ENCODE data around the gene PURA. TPM values are rescaled to one million over a fixed set of nuclear protein-coding genes. Genes with fewer than 3 reads are reported as not detected.

PURA gene
- total and polyA plus RNA-seq, 4 donors = 2.8 to 14.7 (median 5.6) TPM

GRCh38 chr5:140090251-140090650 lies 23.7 kb upstream of the PURA start:
- DNase-seq (ENCODE audit: low spot score) = no peak
- no peaks in the 10 kb centered on the region for H3K36me3 ChIP-seq (ENCODE audit: control insufficient read depth in 4 of 4, insufficient read depth in 3 of 4, low read depth in 1 of 4, low read length in 3 of 4)
- peaks cover 0 to 9% (median 2%) of the 10 kb centered on the region in 4 donors for H3K9me3 ChIP-seq (ENCODE audit: control insufficient read depth in 4 of 4, low read length in 3 of 4)
- TF ChIP-seq TAF1 (conservative IDR thresholded peaks at IDR 0.05) (no peak), YY1 (IDR thresholded peaks at IDR 0.05) (no peak), SP1 (IDR thresholded peaks at IDR 0.05) (no peak), ZBTB33 (IDR thresholded peaks at IDR 0.05) (no peak), ATF3 (IDR thresholded peaks at IDR 0.05) (no peak), HNF4A (conservative IDR thresholded peaks at IDR 0.05) (no peak), HNF4G (IDR thresholded peaks at IDR 0.05) (no peak), GABPA (IDR thresholded peaks at IDR 0.05 in 1 of 2, conservative IDR thresholded peaks at IDR 0.05 in 1 of 2) (no peak)
- H3K27me3 ChIP-seq (ENCODE audit: control insufficient read depth in 4 of 4, insufficient read depth in 4 of 4, low read length in 3 of 4) = no peaks in the 10 kb centered on the region
- WGBS = 67% methylated on average over 1 of the region's 1 CpG
- no peak overlapping the region for H3K4me3 ChIP-seq (ENCODE audit: low read depth in 1 of 3, low read length in 3 of 3)
- H3K27ac ChIP-seq (ENCODE audit: low read depth in 1 of 2, low read length in 2 of 2) = no peak overlapping the region
- H3K4me1 ChIP-seq (ENCODE audit: control insufficient read depth in 4 of 4, insufficient read depth in 4 of 4, low read length in 3 of 4) = peaks cover 0 to 1% (median 0%) of the 10 kb centered on the region in 4 donors
- no peak overlapping the region for H3K9ac ChIP-seq (ENCODE audit: low read depth in 1 of 2, low read length in 2 of 2)

GRCh38 chr5:140093179-140093578 lies 20.7 kb upstream of the PURA start:
- H3K9ac ChIP-seq (ENCODE audit: low read depth in 1 of 2, low read length in 2 of 2) = no peak overlapping the region
- no peaks in the 10 kb centered on the region for H3K27me3 ChIP-seq (ENCODE audit: control insufficient read depth in 4 of 4, insufficient read depth in 4 of 4, low read length in 3 of 4)
- H3K9me3 ChIP-seq (ENCODE audit: control insufficient read depth in 4 of 4, low read length in 3 of 4) = peaks cover 0 to 9% (median 2%) of the 10 kb centered on the region in 4 donors
- no peak overlapping the region for H3K27ac ChIP-seq (ENCODE audit: low read depth in 1 of 2, low read length in 2 of 2)
- H3K36me3 ChIP-seq (ENCODE audit: control insufficient read depth in 4 of 4, insufficient read depth in 3 of 4, low read depth in 1 of 4, low read length in 3 of 4) = no peaks in the 10 kb centered on the region
- no peak overlapping the region for H3K4me3 ChIP-seq (ENCODE audit: low read depth in 1 of 3, low read length in 3 of 3)
- TF ChIP-seq REST (IDR thresholded peaks at IDR 0.05) (no peak), MAX (IDR thresholded peaks at IDR 0.05) (no peak), ZBTB33 (IDR thresholded peaks at IDR 0.05) (no peak), EGR1 (IDR thresholded peaks at IDR 0.05; ENCODE audit: low read depth in 2 of 2) (no peak), TAF1 (conservative IDR thresholded peaks at IDR 0.05) (no peak)
- WGBS = 62% methylated on average over 1 of the region's 1 CpG
- H3K4me1 ChIP-seq (ENCODE audit: control insufficient read depth in 4 of 4, insufficient read depth in 4 of 4, low read length in 3 of 4) = peaks cover 0 to 1% (median 0%) of the 10 kb centered on the region in 4 donors
- no peak for DNase-seq (ENCODE audit: low spot score)

All from liver (tissue), 9 donors.